GM12878 (cell line): Measurements from ENCODE around the gene PHGDH. TPM values are rescaled to one million over a fixed set of nuclear protein-coding genes. Genes with fewer than 3 reads are reported as not detected.

Experiments
- ATAC-seq: fragments of 200-7000 bp; cut with Tn5 transposase; 3 replicates; pipeline ENCODE4 v1.9.1; 2020; ENCODE audit warnings: mild to moderate bottlenecking, moderate library complexity
- BruUV-seq: library from RNA; stranded (reverse); fragments of 400-500 nt; replicated peaks from 2 replicates; lab custom pipeline; 2021; lab: Mats Ljungman, UMichigan
- CTCF ChIA-PET: fragments of 300-600 bp; sonication (Branson Sonifier 250); formaldehyde crosslinking; extraction: SDS; loops from one replicate; lab custom pipeline; 2021; ENCODE audit warnings: inconsistent platforms; lab: Yijun Ruan, JAX
- POLR2A ChIA-PET: fragments of 350-600 bp; formaldehyde crosslinking; extraction: SDS; loops from one replicate; lab custom pipeline; 2021; ENCODE audit warnings: inconsistent platforms; lab: Charles Lee
- RAD21 ChIA-PET: fragments of 300-600 bp; sonication (Branson Sonifier 250); formaldehyde crosslinking; loops from one replicate; lab custom pipeline; 2023; ENCODE audit warnings: antibody characterized with exemption; ENCODE audit not compliant: unreplicated experiment; lab: Charles Lee
- SMC1A ChIA-PET: fragments of 300-600 bp; sonication (Branson Sonifier 250); formaldehyde crosslinking; loops from one replicate; lab custom pipeline; 2023; ENCODE audit not compliant: unreplicated experiment, uncharacterized antibody; lab: Charles Lee
- DNase-seq: peaks from one replicate; pipeline ENCODE4 v3.0.0-alpha.2; 2011; ENCODE audit warnings: low read depth, low spot score
- FAIRE-seq: peaks from 3 replicates; lab custom pipeline; 2011; peaks lifted over from hg19 to GRCh38; lab: Jason Lieb, UNC
- H2AFZ ChIP-seq: 2 replicates; pipeline ENCODE4 v1.6.0; 2011; ENCODE audit warnings: low read depth, low read length, control low read depth; ENCODE audit not compliant: control insufficient read depth
- H3K27ac ChIP-seq: 2 replicates; pipeline ENCODE4 v1.5.1; 2011; ENCODE audit warnings: control low read depth; ENCODE audit not compliant: control insufficient read depth, insufficient read depth
- H3K27me3 ChIP-seq, 2 experiments: replicated peaks in 1 of 2; 2 replicates each; pipeline versions ENCODE4 v1.6.0 to v1.6.1; 2011; ENCODE audit warnings: low read length in 1 of 2; ENCODE audit not compliant: control insufficient read depth in 2 of 2, insufficient read depth in 2 of 2
- H3K36me3 ChIP-seq, 2 experiments: 2 replicates each; pipeline ENCODE4 v1.5.1; 2011; ENCODE audit warnings: low read length in 1 of 2; ENCODE audit not compliant: control insufficient read depth in 2 of 2, insufficient read depth in 2 of 2
- H3K4me1 ChIP-seq: 2 replicates; pipeline ENCODE4 v1.6.1; 2011; ENCODE audit warnings: mild to moderate bottlenecking, low read length, moderate library complexity, mixed read lengths; ENCODE audit not compliant: control insufficient read depth, insufficient read depth
- H3K4me2 ChIP-seq: 2 replicates; pipeline ENCODE4 v1.6.0; 2011; ENCODE audit warnings: control low read depth; ENCODE audit not compliant: control insufficient read depth, insufficient read depth
- H3K4me3 ChIP-seq: fragments of 200-600 bp; sonication (generic); 2 replicates; pipeline ENCODE4 v1.5.1; 2016
- H3K79me2 ChIP-seq: 2 replicates; pipeline ENCODE4 v1.6.0; 2011; ENCODE audit warnings: low read length; ENCODE audit not compliant: control insufficient read depth, insufficient read depth
- H3K9ac ChIP-seq: 2 replicates; pipeline ENCODE4 v1.8.0; 2011; ENCODE audit warnings: low read length, control low read depth, mixed read lengths; ENCODE audit not compliant: control insufficient read depth, insufficient read depth
- H3K9me3 ChIP-seq: replicated peaks from 3 replicates; pipeline ENCODE4 v1.5.1; 2011; ENCODE audit warnings: mild to moderate bottlenecking, low read length; ENCODE audit not compliant: control insufficient read depth, insufficient read depth
- H4K20me1 ChIP-seq: 2 replicates; pipeline ENCODE4 v1.6.0; 2011; ENCODE audit not compliant: control insufficient read depth, insufficient read depth
- NFYB ChIP-seq: IDR thresholded peaks from 2 replicates; pipeline ENCODE4 v1.6.1; 2011; ENCODE audit warnings: low read depth, mild to moderate bottlenecking, low read length, improper control_type of control experiment, moderate library complexity; ENCODE audit not compliant: insufficient read depth
- PAX5 ChIP-seq: IDR thresholded peaks from 2 replicates; pipeline ENCODE4 v1.6.1; 2011; ENCODE audit warnings: low read depth, low read length, borderline replicate concordance
- RAD21 ChIP-seq: IDR thresholded peaks from 2 replicates; pipeline ENCODE4 v1.6.1; 2011; ENCODE audit warnings: mild to moderate bottlenecking, low read depth, low read length, moderate library complexity; ENCODE audit not compliant: insufficient read depth
- SMC3 ChIP-seq: IDR thresholded peaks from 2 replicates; pipeline ENCODE4 v1.6.1; 2011; ENCODE audit warnings: low read length, improper control_type of control experiment, borderline replicate concordance
- ZBTB11 ChIP-seq: fragments of 450-650 bp; formaldehyde crosslinking; IDR thresholded peaks from 2 replicates; pipeline ENCODE4 v1.5.0; 2022; ENCODE audit warnings: mild to moderate bottlenecking, missing genetic modification characterization
- ZNF207 ChIP-seq: fragments of 450-650 bp; IDR thresholded peaks from 2 replicates; pipeline ENCODE4 v1.6.1; 2014; ENCODE audit warnings: antibody characterized with exemption, mild to moderate bottlenecking, borderline replicate concordance
- WGBS: methylation state at CpG from one replicate; pipeline ENCODE4 v1.1.6; 2016; ENCODE audit warnings: low lambda C conversion rate; ENCODE audit not compliant: insufficient replicate concordance, insufficient coverage; ENCODE audit errors: missing lambda C conversion rate; 5-methylcytosine and 5-hydroxymethylcytosine counted together
- in situ Hi-C: fragments of 300-500 bp; cut with MboI; formaldehyde crosslinking; loops from 9 replicates; pipeline ENCODE4 v1.14.3; 2018; ENCODE audit warnings: mixed read lengths
- intact Hi-C: fragments of 100-400 bp; cut with micrococcal nuclease; formaldehyde crosslinking; loops from one replicate; pipeline ENCODE4 v1.14.2; 2022; ENCODE audit not compliant: unreplicated experiment
- polyA plus RNA-seq, 11 experiments: library from polyadenylated mRNA; depleted of rRNA in 4 of 11; unstranded in 6 of 11; stranded (reverse) in 5 of 11; fragments of >200 nt; fragmentation: Nextera tagmentation in 4 of 11; fragmentation: Illumina TruSeq in 1 of 11; extraction: Ambion mirVana in 4 of 11; extraction: Trizol in 1 of 11; gene quantifications; 1 replicate in 1 of 11; 2 replicates in 10 of 11; pipeline versions ENCODE4 v1.2.1 to v1.2.3, GENCODE V29; 2011 to 2016; ENCODE audit warnings: inconsistent platforms in 2 of 11, missing spikeins in 2 of 11, low read depth in 1 of 11
- total RNA-seq, 4 experiments: library from RNA; depleted of rRNA in 3 of 4; stranded (reverse); fragments of >200 nt in 3 of 4; fragmentation: Illumina TruSeq in 1 of 4; extraction: Trizol in 1 of 4; gene quantifications; 2 replicates each; pipeline versions ENCODE4 v1.2.1 to v1.2.3, GENCODE V29; 2013 to 2021
- TF ChIP-seq, protein P1 (sequence below), 3 experiments: IDR thresholded peaks in 2 of 3; conservative IDR thresholded peaks in 1 of 3; 2 replicates each; pipeline ENCODE4 v1.5.1; 2011; ENCODE audit warnings: low read depth in 3 of 3, low read length in 3 of 3, mild to moderate bottlenecking in 3 of 3, control low read depth in 2 of 3, moderate library complexity in 2 of 3, inconsistent platforms in 1 of 3, mixed read lengths in 1 of 3; ENCODE audit not compliant: control insufficient read depth in 2 of 3, insufficient read depth in 1 of 3; ENCODE audit errors: extremely low read depth in 1 of 3

PHGDH gene
- total and polyA plus RNA-seq, 10 of the 15 experiments (the other 5 are each of a cell fraction or from before 2014, with no cell fraction given): 3.9 to 47.8 (median 25.9) TPM

GRCh38 chr1:119675349-119676345 is 36.1 kb upstream of the PHGDH start:
- ATAC-seq (peak; percentile 94), DNase-seq (peak; percentile 42), FAIRE-seq (peak; percentile 98)
- H3K4me3 ChIP-seq: no peak overlapping the region; the same call in 1 of the 2 replicates
- H3K9me3 ChIP-seq: no peaks in the 10 kb centered on the region
- no peaks in the 10 kb centered on the region for H3K79me2 ChIP-seq
- peak overlapping the region; percentile 0; the same call in 1 of the 2 replicates for H3K4me2 ChIP-seq
- H3K36me3 ChIP-seq: no peaks in the 10 kb centered on the region
- H4K20me1 ChIP-seq: no peaks in the 10 kb centered on the region
- CTCF ChIA-PET: interaction anchor here (0.6 to 16.0 kb wide), 26 partner anchors 8 to 394 kb away, joined by 3 to 446 read pairs (median 6); partner anchors contain the start of gene ZNF697
- in situ Hi-C loops (loop anchor here (10.0 kb wide), 1 partner anchor 301 kb away; no protein-coding TSS in a partner anchor), intact Hi-C loops (loop anchor here (1.0 to 5.0 kb wide), 3 partner anchors 62 to 126 kb away; no protein-coding TSS in a partner anchor)
- no peak overlapping the region for H3K27ac ChIP-seq
- H3K4me1 ChIP-seq: no peaks in the 10 kb centered on the region
- no peak overlapping the region for H3K9ac ChIP-seq
- no TSS peak for BruUV-seq
- SMC1A ChIA-PET: interaction anchor here (0.5 to 7.2 kb wide), 26 partner anchors 11 to 346 kb away, joined by 3 to 119 read pairs (median 4); partner anchors contain the start of gene ZNF697
- H3K27me3 ChIP-seq: no peaks in the 10 kb centered on the region; a peak in 1 of 4 replicates
- RAD21 ChIA-PET: interaction anchor here (0.9 to 6.4 kb wide), 12 partner anchors 11 to 303 kb away, joined by 3 to 55 read pairs (median 6); no protein-coding TSS in a partner anchor
- TF ChIP-seq ZBTB11 (no peak), SMC3 (peak; percentile 97), NFYB (peak; percentile 41; the same call in 1 of the 2 replicates), RAD21 (peak; percentile 76), PAX5 (no peak), ZNF207 (no peak)
- TF ChIP-seq, protein P1, sequence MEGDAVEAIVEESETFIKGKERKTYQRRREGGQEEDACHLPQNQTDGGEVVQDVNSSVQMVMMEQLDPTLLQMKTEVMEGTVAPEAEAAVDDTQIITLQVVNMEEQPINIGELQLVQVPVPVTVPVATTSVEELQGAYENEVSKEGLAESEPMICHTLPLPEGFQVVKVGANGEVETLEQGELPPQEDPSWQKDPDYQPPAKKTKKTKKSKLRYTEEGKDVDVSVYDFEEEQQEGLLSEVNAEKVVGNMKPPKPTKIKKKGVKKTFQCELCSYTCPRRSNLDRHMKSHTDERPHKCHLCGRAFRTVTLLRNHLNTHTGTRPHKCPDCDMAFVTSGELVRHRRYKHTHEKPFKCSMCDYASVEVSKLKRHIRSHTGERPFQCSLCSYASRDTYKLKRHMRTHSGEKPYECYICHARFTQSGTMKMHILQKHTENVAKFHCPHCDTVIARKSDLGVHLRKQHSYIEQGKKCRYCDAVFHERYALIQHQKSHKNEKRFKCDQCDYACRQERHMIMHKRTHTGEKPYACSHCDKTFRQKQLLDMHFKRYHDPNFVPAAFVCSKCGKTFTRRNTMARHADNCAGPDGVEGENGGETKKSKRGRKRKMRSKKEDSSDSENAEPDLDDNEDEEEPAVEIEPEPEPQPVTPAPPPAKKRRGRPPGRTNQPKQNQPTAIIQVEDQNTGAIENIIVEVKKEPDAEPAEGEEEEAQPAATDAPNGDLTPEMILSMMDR (IDR thresholded peaks at IDR 0.05 in 2 of 3, conservative IDR thresholded peaks at IDR 0.05 in 1 of 3; ENCODE audit: control insufficient read depth in 2 of 3, extremely low read depth in 1 of 3, insufficient read depth in 1 of 3, low read depth in 3 of 3, low read length in 3 of 3): peak; percentile 63 to 80 (median 78)
- POLR2A ChIA-PET: no interaction called here
- H2AFZ ChIP-seq: peak overlapping the region; percentile 33
- 33% methylated on average over 15 of the region's 16 CpGs for WGBS
